Testis (tissue), 2 donors: ENCODE data around the gene SLC46A1.

Experiments used
- CTCF ChIP-seq, 3 experiments: fragments of 450-650 bp in 2 of 3; fragments of 200-600 bp in 1 of 3; sonication (generic) in 1 of 3; IDR thresholded peaks; one replicate each; pipeline ENCODE4 v1.5.1; 2016 to 2019; ENCODE audit warnings: antibody characterized with exemption in 3 of 3, mild to moderate bottlenecking in 2 of 3, moderate library complexity in 1 of 3
- POLR2A ChIP-seq: fragments of 450-650 bp; IDR thresholded peaks from one replicate; pipeline ENCODE4 v1.6.1; 2017; ENCODE audit warnings: antibody characterized with exemption, mild to moderate bottlenecking, moderate library complexity

GRCh38 chr17:28404461-28404811 lies 1.6 kb downstream of the SLC46A1 start:
- TF ChIP-seq CTCF (IDR thresholded peaks at IDR 0.05): no peak
- no peak for TF ChIP-seq POLR2A
